Measurements from ENCODE around the gene DTNA.

Gene DTNA

DNA sequence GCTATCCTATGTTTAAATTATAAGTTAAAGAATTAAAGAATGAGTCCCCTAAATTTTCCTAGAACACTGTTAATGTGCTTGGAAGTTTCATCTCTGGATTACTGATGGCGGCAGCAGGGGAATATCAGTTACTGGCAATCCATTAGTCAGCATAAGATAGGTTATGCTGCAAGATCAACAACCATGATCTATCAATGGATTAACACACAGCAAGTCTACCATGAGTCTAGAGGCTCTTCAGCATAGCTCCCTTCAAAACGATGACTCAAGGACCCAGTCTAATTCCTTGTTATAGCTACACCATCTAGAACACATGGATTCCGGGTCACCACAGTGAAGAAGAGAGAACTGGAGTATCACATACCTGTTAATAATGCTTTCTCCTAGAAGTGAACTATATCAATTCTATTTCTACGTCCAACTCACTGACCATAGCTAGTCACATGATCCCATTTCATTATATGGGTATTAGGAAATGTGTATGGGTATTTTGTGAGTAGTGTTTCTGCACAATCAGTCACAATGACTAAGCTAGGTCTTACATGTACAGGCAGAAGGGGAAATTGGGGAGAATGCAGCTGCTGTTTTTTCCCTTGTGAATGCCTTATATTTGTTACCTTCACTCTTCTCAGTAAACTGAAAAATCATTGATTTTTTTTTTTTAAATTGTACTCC, 222.8 kb downstream of the DTNA start:
- DNase-seq (ENCODE audit: low read depth, low spot score): no peak

GRCh38 chr18:34933909-34934661, 224.0 kb downstream of the DTNA start:
- DNase-seq (ENCODE audit: low read depth, low spot score): no peak

- DNase-seq (ENCODE audit: low read depth, low spot score): no peak
Observed at GRCh38 chr18:34936772-34937171, 226.7 kb downstream of the DTNA start.

- no peak for DNase-seq (ENCODE audit: low read depth, low spot score)
Observed at GRCh38 chr18:34938090-34938489, 228.0 kb downstream of the DTNA start.

Measured in astrocyte of the hippocampus (primary cell).